K562 (cell line): ENCODE results near the gene ERLEC1. TPM values are rescaled to one million over a fixed set of nuclear protein-coding genes. Genes with fewer than 3 reads are reported as not detected.
A peak's percentile ranks its signal among the peaks of the same experiment; 100 is the strongest.

Experiments used
- ATAC-seq: fragments of 200-7000 bp; cut with Tn5 transposase; 3 replicates; pipeline ENCODE4 v1.9.1; 2020; ENCODE audit warnings: moderate library complexity
- BruUV-seq: library from RNA; stranded (reverse); fragments of 400-500 nt; replicated peaks from 2 replicates; lab custom pipeline; 2021; lab: Mats Ljungman, UMichigan
- CTCF ChIA-PET: fragments of 300-600 bp; formaldehyde crosslinking; extraction: SDS; loops from one replicate; lab custom pipeline; 2021; ENCODE audit warnings: low intra/inter-chr PET ratio; lab: Yijun Ruan, JAX
- POLR2A ChIA-PET: fragments of 300-600, 350-650 bp; sonication (Branson Sonifier 250); formaldehyde crosslinking; extraction: SDS; loops from one replicate; lab custom pipeline; 2021; ENCODE audit warnings: antibody characterized with exemption, inconsistent platforms; lab: Yijun Ruan, JAX
- DNase-seq, 4 experiments: peaks; one replicate each; pipeline versions ENCODE4 v3.0.0 to v3.0.0-alpha.2; 2011 to 2018; ENCODE audit warnings: low spot score in 3 of 4, mixed read lengths in 3 of 4; ENCODE audit errors: extremely low read depth in 1 of 4
- FAIRE-seq: peaks from 2 replicates; lab custom pipeline; 2011; peaks lifted over from hg19 to GRCh38; lab: Jason Lieb, UNC
- H2AFZ ChIP-seq: 2 replicates; pipeline ENCODE4 v1.6.0; 2011; ENCODE audit warnings: low read depth, low read length, control low read depth, inconsistent platforms
- H3K27ac ChIP-seq: fragments of 200-600 bp; 3 replicates; pipeline ENCODE4 v1.8.0; 2011; ENCODE audit warnings: low read depth, mild to moderate bottlenecking, control low read depth, inconsistent platforms, low read length, moderate library complexity, mixed read lengths; ENCODE audit errors: extremely low read depth
- H3K27me3 ChIP-seq, 2 experiments: fragments of 300-600 bp in 1 of 2; 2 replicates in 1 of 2; 3 replicates in 1 of 2; pipeline versions ENCODE4 v1.6.0 to v1.8.0; 2011; ENCODE audit warnings: inconsistent platforms in 2 of 2, low read length in 2 of 2, mild to moderate bottlenecking in 1 of 2, mixed read lengths in 1 of 2, moderate library complexity in 1 of 2; ENCODE audit not compliant: control insufficient read depth in 2 of 2, insufficient read depth in 2 of 2
- H3K36me3 ChIP-seq: fragments of 300-600 bp; 3 replicates; pipeline ENCODE4 v1.8.0; 2011; ENCODE audit warnings: mild to moderate bottlenecking, low read length, inconsistent platforms; ENCODE audit not compliant: control insufficient read depth, insufficient read depth
- H3K4me1 ChIP-seq, 2 experiments: fragments of 200-600 bp in 1 of 2; replicated peaks in 1 of 2; 2 replicates in 1 of 2; 3 replicates in 1 of 2; pipeline versions ENCODE4 v1.5.1 to v1.8.0; 2011; ENCODE audit warnings: inconsistent platforms in 2 of 2, low read length in 2 of 2, mild to moderate bottlenecking in 1 of 2, mixed read lengths in 1 of 2, moderate library complexity in 1 of 2; ENCODE audit not compliant: control insufficient read depth in 2 of 2, insufficient read depth in 2 of 2
- H3K4me2 ChIP-seq: 2 replicates; pipeline ENCODE4 v1.6.1; 2011; ENCODE audit warnings: low read length, control low read depth, inconsistent platforms, mixed read lengths; ENCODE audit not compliant: insufficient read depth
- H3K4me3 ChIP-seq: fragments of 200-600 bp; sonication (generic), shearing (Covaris generic); 2 replicates; pipeline ENCODE4 v1.5.1; 2016; ENCODE audit warnings: control low read depth, inconsistent platforms
- H3K79me2 ChIP-seq: fragments of 200-600 bp; 3 replicates; pipeline ENCODE4 v1.8.0; 2011; ENCODE audit warnings: low read length, inconsistent platforms; ENCODE audit not compliant: control insufficient read depth, insufficient read depth
- H3K9ac ChIP-seq, 2 experiments: 2 replicates each; pipeline versions ENCODE4 v1.6.0 to v1.6.1; 2011; ENCODE audit warnings: low read depth in 2 of 2, low read length in 2 of 2, control low read depth in 1 of 2, inconsistent platforms in 1 of 2, mild to moderate bottlenecking in 1 of 2, mixed read lengths in 1 of 2; ENCODE audit not compliant: insufficient read depth in 1 of 2
- H3K9me1 ChIP-seq: one replicate; pipeline ENCODE4 v1.6.0; 2011; ENCODE audit warnings: inconsistent platforms, mild to moderate bottlenecking, low read length, moderate library complexity; ENCODE audit not compliant: control insufficient read depth, insufficient read depth
- H3K9me3 ChIP-seq: replicated peaks from 2 replicates; pipeline ENCODE4 v1.5.1; 2011; ENCODE audit warnings: low read depth, low read length, inconsistent platforms; ENCODE audit not compliant: control insufficient read depth, insufficient read depth
- H4K20me1 ChIP-seq: replicated peaks from 2 replicates; pipeline ENCODE4 v1.6.1; 2011; ENCODE audit warnings: low read length, inconsistent platforms, mixed read lengths; ENCODE audit not compliant: control insufficient read depth, insufficient read depth
- CTCF ChIP-seq, 3 experiments: IDR thresholded peaks in 2 of 3; conservative IDR thresholded peaks in 1 of 3; 2 replicates each; pipeline ENCODE4 v1.5.1; 2011 to 2012; ENCODE audit warnings: low read length in 3 of 3, mild to moderate bottlenecking in 3 of 3, control low read depth in 2 of 3, improper control_type of control experiment in 1 of 3, inconsistent platforms in 1 of 3, low read depth in 1 of 3, mixed read lengths in 1 of 3, moderate library complexity in 1 of 3; ENCODE audit not compliant: insufficient read depth in 2 of 3
- LARP7 ChIP-seq: fragments of 450-650 bp; IDR thresholded peaks from 2 replicates; pipeline ENCODE4 v1.6.1; 2016
- RAD21 ChIP-seq, 2 experiments: fragments of 250-450 bp in 1 of 2; fragments of 450-650 bp in 1 of 2; sonication (Bioruptor Pico) in 1 of 2; formaldehyde crosslinking in 1 of 2; IDR thresholded peaks in 1 of 2; conservative IDR thresholded peaks in 1 of 2; 2 replicates each; pipeline versions ENCODE4 v1.4.0 to v1.8.0; 2020 to 2022; ENCODE audit warnings: mild to moderate bottlenecking in 2 of 2, moderate library complexity in 1 of 2
- SMC3 ChIP-seq: conservative IDR thresholded peaks from 2 replicates; pipeline ENCODE4 v1.6.1; 2011; ENCODE audit warnings: low read depth, low read length, improper control_type of control experiment; ENCODE audit not compliant: insufficient read depth
- ZFP30 ChIP-seq: fragments of 250-450 bp; sonication (Bioruptor Pico); IDR thresholded peaks from 2 replicates; pipeline ENCODE4 v1.8.0; 2022; ENCODE audit warnings: moderate library complexity, mild to moderate bottlenecking, inconsistent platforms, borderline replicate concordance
- ZNF384 ChIP-seq: IDR thresholded peaks from 2 replicates; pipeline ENCODE4 v1.6.1; 2012; ENCODE audit warnings: low read depth, low read length, improper control_type of control experiment
- in situ Hi-C: fragments of 300-500 bp; cut with MboI; formaldehyde crosslinking; loops from 4 replicates; pipeline ENCODE4 v1.15.0; 2018; ENCODE audit warnings: inconsistent platforms, mixed read lengths
- intact Hi-C: fragments of 100-400 bp; cut with micrococcal nuclease; formaldehyde crosslinking; loops from 2 replicates; pipeline ENCODE4 v1.14.2; 2022
- polyA plus RNA-seq, 8 experiments: library from polyadenylated mRNA; depleted of rRNA in 4 of 8; stranded (reverse) in 5 of 8; unstranded in 3 of 8; fragments of >200 nt; fragmentation: Nextera tagmentation in 2 of 8; fragmentation: Illumina TruSeq in 1 of 8; extraction: Ambion mirVana in 2 of 8; extraction: Trizol in 1 of 8; gene quantifications; 2 replicates each; pipeline versions ENCODE4 v1.2.1 to v1.2.3, GENCODE V29; 2011 to 2014; ENCODE audit warnings: inconsistent platforms in 1 of 8, missing spikeins in 1 of 8
- total RNA-seq, 7 experiments: library from RNA; depleted of rRNA in 6 of 7; stranded (reverse); fragments of >200 nt in 6 of 7; fragmentation: Illumina TruSeq in 2 of 7; extraction: Trizol in 2 of 7; gene quantifications; 2 replicates each; pipeline versions ENCODE4 v1.2.1 to v1.2.3, GENCODE V29; 2011 to 2021; ENCODE audit warnings: low replicate concordance in 1 of 7

Gene ERLEC1
- total and polyA plus RNA-seq, 9 of the 15 experiments (the other 6 are each of a cell fraction or from before 2014, with no cell fraction given): 12.0 to 41.6 (median 30.6) TPM

DNA sequence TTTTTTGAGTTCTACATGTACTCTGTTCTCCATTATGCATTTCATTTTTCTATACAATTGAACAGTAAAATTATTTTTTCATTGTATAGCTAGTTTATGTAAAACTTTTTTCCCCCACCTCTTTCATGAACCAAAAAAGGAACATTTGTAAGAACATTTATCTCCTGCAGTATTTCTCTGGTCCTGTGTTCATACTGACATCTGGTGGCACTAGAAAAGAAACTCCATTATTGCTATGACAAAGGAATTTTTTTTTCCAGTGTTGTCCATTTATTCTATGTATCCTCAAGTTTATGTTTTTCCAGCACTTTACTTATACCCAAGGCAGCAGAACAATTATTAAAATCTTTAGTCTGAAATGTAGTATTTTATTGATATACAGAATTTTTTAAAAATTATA, 46.7 kb upstream of the ERLEC1 start:
- H3K9me3 ChIP-seq: no peaks in the 10 kb centered on the region
- no peak overlapping the region for H3K27ac ChIP-seq
- no peaks in the 10 kb centered on the region for H4K20me1 ChIP-seq
- in situ Hi-C loops (no loop called here), intact Hi-C loops (no loop called here)
- peak in 2 of 4 experiments; percentile 14 to 32 for DNase-seq
- H3K9ac ChIP-seq: no peak overlapping the region
- no peaks in the 10 kb centered on the region for H3K27me3 ChIP-seq
- peak; percentile 36; the same call in 1 of the 3 replicates for ATAC-seq
- FAIRE-seq: peak; percentile 19
- H3K4me1 ChIP-seq: no peaks in the 10 kb centered on the region
- TF ChIP-seq ZNF384: peak; percentile 21; the same call in 1 of the 2 replicates
- no peak for TF ChIP-seq LARP7
- no peak for TF ChIP-seq ZFP30 (CRISPR knock-in tag)
- peak; percentile 34 to 64; a peak in 3 of 4 replicates for TF ChIP-seq RAD21 (CRISPR knock-in tag; conservative IDR thresholded peaks at IDR 0.05 in 1 of 2, IDR thresholded peaks at IDR 0.05 in 1 of 2)
- TF ChIP-seq CTCF (IDR thresholded peaks at IDR 0.05 in 2 of 3, conservative IDR thresholded peaks at IDR 0.05 in 1 of 3; ENCODE audit: insufficient read depth in 2 of 3, low read depth in 1 of 3, low read length in 3 of 3): peak in 2 of 3 experiments; percentile 18 to 58; a peak in 3 of 6 replicates
- 0 out of 2 replicates have a peak, but pooled peaks have one; percentile 15 for TF ChIP-seq SMC3
- POLR2A ChIA-PET: no interaction called here
- H3K4me2 ChIP-seq: no peak overlapping the region
- H3K4me3 ChIP-seq: no peak overlapping the region
- CTCF ChIA-PET: interaction anchor here (0.6 kb wide), 1 partner anchor 27 kb away, joined by 3 read pairs; no protein-coding TSS in a partner anchor
- no peaks in the 10 kb centered on the region; the same call in 2 of the 3 replicates for H3K36me3 ChIP-seq
- H3K79me2 ChIP-seq: no peaks in the 10 kb centered on the region
- no TSS peak for BruUV-seq
- H3K9me1 ChIP-seq: no peaks in the 10 kb centered on the region
- no peak overlapping the region for H2AFZ ChIP-seq
